Naive thymus-derived CD8-positive, alpha-beta T cell (primary cell): ENCODE data around the gene BBS2. TPM values are rescaled to one million over a fixed set of nuclear protein-coding genes. Genes with fewer than 3 reads are reported as not detected.
A peak's percentile ranks its signal among the peaks of the same experiment; 100 is the strongest.

Source experiments
- ATAC-seq, 2 donors: fragments of 150-1000 bp; cut with Tn5 transposase in 1 of 2; sonication (Bioruptor Pico), chemical (Tn5 transposase) in 1 of 2; 1 replicate in 1 of 2; 2 replicates in 1 of 2; pipeline ENCODE4 v1.10.0; 2021; ENCODE audit warnings: mild to moderate bottlenecking in 2 of 2, moderate library complexity in 2 of 2
- POLR2A ChIA-PET: fragments of 350-600 bp; sonication (Branson Sonifier 250); formaldehyde crosslinking; loops from one replicate; lab custom pipeline; 2021; ENCODE audit warnings: antibody characterized with exemption; lab: Charles Lee
- DNase-seq, 10 donors: peaks; one replicate each; pipeline versions ENCODE4 v3.0.0 to v3.0.0-alpha.2; 2020 to 2022
- H3K27ac Mint-ChIP-seq, 10 donors: one replicate each; pipeline ENCODE4 v1.8.0; 2020 to 2022; ENCODE audit warnings: mild to moderate bottlenecking in 10 of 10, mixed read lengths in 10 of 10, moderate library complexity in 4 of 10, inconsistent platforms in 1 of 10
- H3K27me3 Mint-ChIP-seq, 5 donors: one replicate each; pipeline ENCODE4 v1.8.0; 2021 to 2022; ENCODE audit warnings: mixed read lengths in 5 of 5
- H3K36me3 Mint-ChIP-seq, 3 donors: one replicate each; pipeline ENCODE4 v1.8.0; 2020 to 2022; ENCODE audit warnings: mixed read lengths in 3 of 3, mild to moderate bottlenecking in 2 of 3, inconsistent platforms in 1 of 3
- H3K4me1 Mint-ChIP-seq, 4 donors: one replicate each; pipeline ENCODE4 v1.8.0; 2021 to 2022; ENCODE audit warnings: mixed read lengths in 4 of 4
- H3K4me3 Mint-ChIP-seq, 10 donors: one replicate each; pipeline ENCODE4 v1.8.0; 2020 to 2022; ENCODE audit warnings: mild to moderate bottlenecking in 10 of 10, mixed read lengths in 10 of 10, moderate library complexity in 6 of 10, inconsistent platforms in 1 of 10
- H3K9me3 Mint-ChIP-seq, 9 donors: one replicate each; pipeline ENCODE4 v1.8.0; 2020 to 2022; ENCODE audit warnings: mixed read lengths in 9 of 9, mild to moderate bottlenecking in 3 of 9, inconsistent platforms in 1 of 9, moderate library complexity in 1 of 9
- polyA plus RNA-seq, 3 donors: library from polyadenylated mRNA; unstranded; fragments of 300-500 nt; fragmentation: Illumina TruSeq; gene quantifications; one replicate each; pipeline ENCODE4 v1.2.3, GENCODE V29; 2021
- total RNA-seq, 8 experiments: library from RNA in 2 of 8; stranded (reverse) in 2 of 8; gene quantifications; one replicate each; pipeline ENCODE4 v1.2.3 and lab custom pipeline; 2021 to 2026

Gene BBS2
- total and polyA plus RNA-seq, 5 experiments from 2014 or later, result 35.7 to 107 (median 37.6) TPM

DNA sequence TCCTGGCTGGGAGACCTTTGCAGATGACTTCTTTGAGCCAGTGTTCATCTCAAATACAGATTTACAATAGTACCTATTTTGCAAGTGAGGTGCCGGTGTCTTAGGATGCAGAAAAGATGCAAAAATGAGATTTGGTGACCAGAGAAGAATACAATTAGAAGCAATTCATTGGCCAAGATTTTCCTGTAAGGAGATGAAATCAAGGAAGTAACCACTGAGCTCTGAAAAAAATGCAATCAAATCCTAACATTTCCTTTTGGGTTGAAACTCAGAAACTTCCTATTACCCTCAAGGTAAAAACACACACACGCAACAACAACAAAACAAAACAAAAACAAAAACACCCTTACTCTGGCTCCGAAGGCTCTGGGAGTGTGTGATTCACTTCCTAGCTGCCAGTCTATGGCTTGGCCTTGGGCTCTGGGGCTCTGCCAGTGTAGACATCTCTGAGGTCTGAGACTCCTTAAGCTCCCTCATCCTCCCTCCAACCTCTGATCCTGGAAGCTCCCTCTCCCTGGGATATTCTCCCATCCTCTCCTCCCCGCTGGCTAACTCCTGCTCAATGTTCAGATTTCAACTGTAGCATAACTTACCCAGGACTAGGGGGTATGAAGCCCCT is 28.2 kb upstream of the BBS2 start:
- Mint-ChIP-seq H3K27ac (peak overlapping the region in 7 of 10 donors; percentile 4 to 68 (median 47)), H3K4me1 (peaks cover 7 to 18% (median 17%) of the 10 kb centered on the region in 4 donors), H3K4me3 (peak overlapping the region in 2 of 10 donors; percentile 37 to 52), H3K27me3 (peaks cover 0 to 6% (median 2%) of the 10 kb centered on the region in 5 donors), H3K36me3 (no peaks in the 10 kb centered on the region), H3K9me3 (no peaks in the 10 kb centered on the region)
- POLR2A ChIA-PET, result interaction anchor here (0.6 kb wide), 1 partner anchor 114 kb away, joined by 3 read pairs; no protein-coding TSS in a partner anchor
- no peak for DNase-seq
- no peak for ATAC-seq

- Mint-ChIP-seq H3K9me3 (no peaks in the 10 kb centered on the region), H3K27me3 (peaks cover 0 to 6% (median 2%) of the 10 kb centered on the region in 5 donors), H3K36me3 (no peaks in the 10 kb centered on the region), H3K4me1 (peaks cover 7 to 18% (median 17%) of the 10 kb centered on the region in 4 donors), H3K27ac (peak overlapping the region in 6 of 10 donors; percentile 4 to 71 (median 46)), H3K4me3 (peak overlapping the region in 2 of 10 donors; percentile 37 to 52)
- ATAC-seq (peak in 1 of 2 donors; percentile 56), DNase-seq (peak in 1 of 10 donors; percentile 16)
- POLR2A ChIA-PET, result interaction anchor here (0.6 to 0.8 kb wide), 2 partner anchors 54 to 114 kb away, joined by 3 read pairs; no protein-coding TSS in a partner anchor
Observed at GRCh38 chr16:56547120-56547948, 27.5 kb upstream of the BBS2 start.

DNA sequence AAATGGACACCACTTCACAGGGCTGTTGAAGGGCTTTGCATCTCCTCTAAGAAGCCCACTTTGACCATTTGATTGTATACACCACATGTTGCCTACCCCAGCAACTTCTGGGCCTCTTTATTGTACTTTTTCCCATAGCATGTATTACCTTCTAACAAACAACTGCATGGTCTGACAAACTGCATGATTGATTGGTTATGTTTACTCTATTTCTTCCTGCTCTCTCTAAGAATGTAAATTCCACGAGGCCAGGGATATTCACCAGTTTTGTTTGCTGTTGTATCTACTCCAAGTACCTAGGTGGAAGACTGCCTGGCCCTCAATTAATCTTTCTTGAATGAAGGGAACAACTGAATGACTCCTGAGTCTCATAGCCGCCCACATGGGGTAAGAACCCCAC is 22.2 kb upstream of the BBS2 start:
- DNase-seq (no peak), ATAC-seq (no peak)
- H3K27ac Mint-ChIP-seq, result no peak overlapping the region
- H3K4me1 Mint-ChIP-seq, result peaks cover 0 to 4% (median 2%) of the 10 kb centered on the region in 4 donors
- H3K9me3 Mint-ChIP-seq, result peaks cover 0 to 2% (median 0%) of the 10 kb centered on the region in 9 donors
- POLR2A ChIA-PET, result no interaction called here
- no peak overlapping the region for H3K4me3 Mint-ChIP-seq
- H3K36me3 Mint-ChIP-seq, result no peaks in the 10 kb centered on the region
- peaks cover 2 to 27% (median 7%) of the 10 kb centered on the region in 5 donors for H3K27me3 Mint-ChIP-seq

GRCh38 chr16:56539656-56540055 is 19.8 kb upstream of the BBS2 start:
- H3K27ac Mint-ChIP-seq, result no peak overlapping the region
- no peak overlapping the region for H3K4me3 Mint-ChIP-seq
- peaks cover 0 to 2% (median 0%) of the 10 kb centered on the region in 9 donors for H3K9me3 Mint-ChIP-seq
- DNase-seq (no peak), ATAC-seq (no peak)
- H3K36me3 Mint-ChIP-seq, result no peaks in the 10 kb centered on the region
- no peaks in the 10 kb centered on the region for H3K4me1 Mint-ChIP-seq
- POLR2A ChIA-PET, result no interaction called here
- H3K27me3 Mint-ChIP-seq, result peaks cover 10 to 27% (median 12%) of the 10 kb centered on the region in 5 donors

- Mint-ChIP-seq H3K9me3 (peaks cover 0 to 2% (median 0%) of the 10 kb centered on the region in 9 donors), H3K4me1 (no peaks in the 10 kb centered on the region), H3K27ac (no peak overlapping the region), H3K27me3 (peaks cover 10 to 37% (median 19%) of the 10 kb centered on the region in 5 donors), H3K4me3 (no peak overlapping the region), H3K36me3 (no peaks in the 10 kb centered on the region)
- no peak for DNase-seq
- POLR2A ChIA-PET, result no interaction called here
- ATAC-seq, result no peak
Observed at GRCh38 chr16:56538331-56538730, 18.5 kb upstream of the BBS2 start.

GRCh38 chr16:56534847-56535383 is 15.1 kb upstream of the BBS2 start:
- Mint-ChIP-seq H3K9me3 (no peaks in the 10 kb centered on the region), H3K27me3 (peaks cover 8 to 28% (median 19%) of the 10 kb centered on the region in 5 donors), H3K27ac (peak overlapping the region in 1 of 10 donors; percentile 66), H3K36me3 (no peaks in the 10 kb centered on the region), H3K4me3 (no peak overlapping the region), H3K4me1 (no peaks in the 10 kb centered on the region)
- DNase-seq, result no peak
- POLR2A ChIA-PET, result interaction anchor here (1.2 kb wide), 1 partner anchor 15 kb away, joined by 3 read pairs; the partner anchor contains the start of gene BBS2
- no peak for ATAC-seq

GRCh38 chr16:56532714-56533113 is 12.9 kb upstream of the BBS2 start:
- Mint-ChIP-seq H3K27me3 (peaks cover 6 to 21% (median 15%) of the 10 kb centered on the region in 5 donors), H3K4me1 (no peaks in the 10 kb centered on the region), H3K4me3 (no peak overlapping the region), H3K27ac (no peak overlapping the region), H3K9me3 (no peaks in the 10 kb centered on the region), H3K36me3 (no peaks in the 10 kb centered on the region)
- DNase-seq (no peak), ATAC-seq (no peak)
- POLR2A ChIA-PET, result no interaction called here

- H3K36me3 Mint-ChIP-seq, result no peaks in the 10 kb centered on the region
- no peaks in the 10 kb centered on the region for H3K4me1 Mint-ChIP-seq
- no peaks in the 10 kb centered on the region for H3K9me3 Mint-ChIP-seq
- ATAC-seq, result no peak
- H3K27ac Mint-ChIP-seq, result peak overlapping the region in 1 of 10 donors; percentile 32
- no peak overlapping the region for H3K4me3 Mint-ChIP-seq
- peaks cover 2 to 23% (median 13%) of the 10 kb centered on the region in 5 donors for H3K27me3 Mint-ChIP-seq
- POLR2A ChIA-PET, result no interaction called here
- no peak for DNase-seq
Observed at GRCh38 chr16:56530872-56531271, 11.0 kb upstream of the BBS2 start.

GRCh38 chr16:56525236-56525635 is 5.4 kb upstream of the BBS2 start:
- no peak for DNase-seq
- ATAC-seq, result no peak
- POLR2A ChIA-PET, result no interaction called here
- Mint-ChIP-seq H3K4me1 (peaks cover 6 to 13% (median 7%) of the 10 kb centered on the region in 4 donors), H3K4me3 (no peak overlapping the region), H3K27me3 (peaks cover 0 to 11% (median 2%) of the 10 kb centered on the region in 5 donors), H3K9me3 (no peaks in the 10 kb centered on the region), H3K27ac (no peak overlapping the region), H3K36me3 (no peaks in the 10 kb centered on the region)

DNA sequence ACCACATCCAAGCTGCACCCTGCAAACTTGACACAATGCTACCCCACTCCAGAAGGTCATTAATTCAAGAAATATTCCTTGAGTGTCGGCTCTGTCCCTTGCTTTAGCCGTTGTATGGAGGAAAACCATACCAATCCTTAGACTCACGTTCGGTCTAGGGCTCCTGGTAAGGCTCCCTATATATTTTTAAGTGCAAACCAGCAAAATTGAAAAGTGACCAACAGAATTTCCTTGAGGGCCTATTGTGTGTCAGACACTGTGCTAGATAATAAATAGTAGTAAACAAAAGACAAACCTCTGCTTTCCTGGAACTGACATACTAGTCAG is 390 bp upstream of the BBS2 start:
- DNase-seq, result no peak

GRCh38 chr16:56518425-56518824 is 1.4 kb downstream of the BBS2 start:
- DNase-seq (no peak), ATAC-seq (no peak)
- H3K36me3 Mint-ChIP-seq, result peaks cover 0 to 9% (median 0%) of the 10 kb centered on the region in 3 donors
- no peaks in the 10 kb centered on the region for H3K9me3 Mint-ChIP-seq
- POLR2A ChIA-PET, result interaction anchor here (0.8 to 1.7 kb wide), 5 partner anchors 51 to 415 kb away, joined by 3 to 4 read pairs (median 3); partner anchors contain the start of genes NUDT21 and OGFOD1
- H3K27ac Mint-ChIP-seq, result peak overlapping the region in 9 of 10 donors; percentile 66 to 97 (median 89)
- H3K27me3 Mint-ChIP-seq, result no peaks in the 10 kb centered on the region
- H3K4me1 Mint-ChIP-seq, result peaks cover 24 to 70% (median 61%) of the 10 kb centered on the region in 4 donors
- H3K4me3 Mint-ChIP-seq, result peak overlapping the region; percentile 80 to 92 (median 86)

More for the DNA sequence above, 390 bp upstream of the BBS2 start:
- Mint-ChIP-seq H3K4me3 (peak overlapping the region; percentile 80 to 92 (median 86)), H3K36me3 (peaks cover 0 to 3% (median 0%) of the 10 kb centered on the region in 3 donors), H3K27me3 (no peaks in the 10 kb centered on the region), H3K27ac (peak overlapping the region; percentile 76 to 97 (median 92)), H3K4me1 (peaks cover 21 to 54% (median 44%) of the 10 kb centered on the region in 4 donors), H3K9me3 (no peaks in the 10 kb centered on the region)
- POLR2A ChIA-PET, result interaction anchor here (0.8 to 2.4 kb wide), 8 partner anchors 9 to 189 kb away, joined by 3 to 8 read pairs (median 4); partner anchors contain the start of gene MT2A
- no peak for ATAC-seq

GRCh38 chr16:56517206-56517605 is 2.6 kb downstream of the BBS2 start:
- H3K4me3 Mint-ChIP-seq, result peak overlapping the region in 9 of 10 donors; percentile 1 to 91 (median 38)
- peaks cover 0 to 20% (median 3%) of the 10 kb centered on the region in 3 donors for H3K36me3 Mint-ChIP-seq
- no peak for ATAC-seq
- H3K27me3 Mint-ChIP-seq, result no peaks in the 10 kb centered on the region
- DNase-seq, result no peak
- H3K4me1 Mint-ChIP-seq, result peaks cover 27 to 78% (median 70%) of the 10 kb centered on the region in 4 donors
- POLR2A ChIA-PET, result interaction anchor here (1.7 kb wide), 1 partner anchor 66 kb away, joined by 4 read pairs; the partner anchor contains the start of genes NUDT21 and OGFOD1
- no peaks in the 10 kb centered on the region for H3K9me3 Mint-ChIP-seq
- peak overlapping the region in 7 of 10 donors; percentile 56 to 75 (median 57) for H3K27ac Mint-ChIP-seq
